Hematopoietic multipotent progenitor cell treated with erythropoietin and hydrocortisone succinate and interleukin-3 and kit ligand, for 17 days (in vitro differentiated cells): ENCODE results near the gene ZER1.

Experiments used
- DNase-seq: peaks from one replicate; pipeline ENCODE4 v3.0.0-alpha.2; 2015; ENCODE audit warnings: low spot score

ZER1 gene

DNA sequence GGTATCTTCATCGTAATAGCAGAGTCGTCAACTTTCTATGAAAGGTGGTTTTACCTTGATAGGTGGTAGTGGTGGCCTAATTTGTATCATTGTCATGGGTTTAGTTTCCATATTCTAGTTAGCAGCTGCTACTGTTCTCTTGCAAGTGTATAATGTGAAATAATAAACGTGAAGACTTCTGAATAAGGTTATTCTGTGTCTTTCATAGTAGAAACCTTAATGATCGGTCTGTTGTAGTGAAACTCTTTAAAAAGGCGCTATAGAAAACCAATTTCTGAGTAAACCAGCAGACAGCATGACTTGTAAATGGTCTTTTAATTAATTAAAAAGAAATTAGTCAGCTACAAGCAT lies 81.1 kb downstream of the ZER1 start:
- DNase-seq, result peak; percentile 17

- peak; percentile 24 for DNase-seq
Measured at GRCh38 chr9:128689820-128690683, 81.7 kb downstream of the ZER1 start.

DNA sequence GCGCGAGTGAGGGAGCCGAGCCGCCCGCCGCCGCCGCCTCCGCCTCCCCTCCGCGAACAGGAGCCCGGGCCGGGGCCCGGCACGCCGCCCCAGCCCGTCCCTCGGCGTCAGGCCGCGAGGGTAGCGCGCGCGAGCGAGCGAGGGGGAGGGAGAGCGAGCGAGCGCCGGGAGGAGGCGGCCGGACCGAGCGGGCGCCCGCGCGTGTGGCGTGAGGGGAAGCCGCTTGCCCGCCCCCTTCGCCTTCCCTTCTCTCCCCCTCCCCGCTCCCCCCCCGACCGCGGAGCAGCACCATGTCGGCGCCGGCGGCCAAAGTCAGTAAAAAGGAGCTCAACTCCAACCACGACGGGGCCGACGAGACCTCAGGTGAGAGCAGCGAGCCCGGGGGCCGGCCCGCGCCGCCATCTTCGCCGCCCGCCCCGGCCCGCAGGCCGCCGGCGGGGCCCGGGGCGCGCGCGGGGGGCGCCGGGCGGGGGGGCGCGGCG lies 82.4 kb downstream of the ZER1 start:
- DNase-seq, result no peak

DNA sequence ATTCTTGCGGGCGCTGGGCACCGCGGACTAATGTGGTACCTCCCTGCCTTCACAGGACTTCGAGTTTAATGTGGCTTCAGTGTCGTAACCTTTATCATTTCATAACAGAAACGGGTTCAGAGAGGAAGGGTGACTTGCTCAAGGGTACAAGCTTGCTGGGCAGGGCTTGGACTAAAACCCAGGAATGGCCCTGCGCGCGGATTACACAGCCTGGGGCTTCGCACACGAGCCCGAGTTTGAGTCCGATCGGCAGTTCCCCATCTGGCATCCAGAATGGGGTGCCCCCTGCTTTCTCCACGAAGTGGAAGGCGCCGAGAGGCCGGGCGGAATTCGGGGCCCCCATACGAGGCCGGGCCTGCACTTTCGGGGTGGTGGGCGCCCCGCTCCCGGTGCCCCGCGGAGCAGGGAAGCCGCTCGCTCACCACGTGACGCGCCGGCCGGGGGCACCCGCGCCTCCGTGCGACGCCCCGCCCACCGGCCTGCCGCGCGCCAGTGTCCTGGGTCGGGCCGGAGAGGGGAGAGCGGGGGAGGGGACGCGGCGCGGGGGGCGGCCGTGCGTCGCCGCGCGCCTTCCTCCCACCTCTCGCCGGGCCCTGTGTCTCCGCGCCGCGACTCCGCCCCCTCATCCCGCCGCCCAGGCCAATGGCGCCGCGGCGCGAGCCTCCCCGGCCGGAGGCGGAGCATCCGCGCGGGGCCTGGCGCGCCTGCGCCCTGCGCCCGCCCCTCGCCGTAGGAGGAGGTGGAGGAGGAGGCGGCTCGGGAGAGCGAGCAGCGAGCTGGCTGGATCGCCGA lies 83.0 kb downstream of the ZER1 start, which contains the start of gene SET:
Gene SET (plus strand): TSS at position 722 of the 792 bp plus-strand sequence. CDS start 361 bp downstream, outside the sequence.
- DNase-seq, result peak; percentile 93

DNA sequence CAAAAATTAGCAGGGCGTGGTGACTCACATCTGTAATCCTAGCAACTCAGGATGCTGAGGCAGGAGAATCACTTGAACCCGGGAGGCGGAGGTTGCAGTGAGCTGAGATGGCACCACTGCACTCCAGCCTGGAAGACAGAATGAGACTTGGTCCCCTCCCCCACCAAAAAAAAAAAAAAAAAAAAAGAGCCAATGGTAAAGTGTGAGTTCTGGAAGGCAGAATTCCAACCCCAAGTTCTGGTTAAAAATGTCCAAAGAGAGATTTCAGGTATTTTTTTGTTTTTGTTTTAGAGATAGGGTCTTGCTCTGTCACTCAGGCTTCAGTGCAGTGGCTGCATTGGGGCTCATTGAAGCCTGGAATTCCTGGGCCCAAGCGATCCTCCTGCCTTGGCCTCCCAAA lies 84.3 kb downstream of the ZER1 start:
- no peak for DNase-seq

DNA sequence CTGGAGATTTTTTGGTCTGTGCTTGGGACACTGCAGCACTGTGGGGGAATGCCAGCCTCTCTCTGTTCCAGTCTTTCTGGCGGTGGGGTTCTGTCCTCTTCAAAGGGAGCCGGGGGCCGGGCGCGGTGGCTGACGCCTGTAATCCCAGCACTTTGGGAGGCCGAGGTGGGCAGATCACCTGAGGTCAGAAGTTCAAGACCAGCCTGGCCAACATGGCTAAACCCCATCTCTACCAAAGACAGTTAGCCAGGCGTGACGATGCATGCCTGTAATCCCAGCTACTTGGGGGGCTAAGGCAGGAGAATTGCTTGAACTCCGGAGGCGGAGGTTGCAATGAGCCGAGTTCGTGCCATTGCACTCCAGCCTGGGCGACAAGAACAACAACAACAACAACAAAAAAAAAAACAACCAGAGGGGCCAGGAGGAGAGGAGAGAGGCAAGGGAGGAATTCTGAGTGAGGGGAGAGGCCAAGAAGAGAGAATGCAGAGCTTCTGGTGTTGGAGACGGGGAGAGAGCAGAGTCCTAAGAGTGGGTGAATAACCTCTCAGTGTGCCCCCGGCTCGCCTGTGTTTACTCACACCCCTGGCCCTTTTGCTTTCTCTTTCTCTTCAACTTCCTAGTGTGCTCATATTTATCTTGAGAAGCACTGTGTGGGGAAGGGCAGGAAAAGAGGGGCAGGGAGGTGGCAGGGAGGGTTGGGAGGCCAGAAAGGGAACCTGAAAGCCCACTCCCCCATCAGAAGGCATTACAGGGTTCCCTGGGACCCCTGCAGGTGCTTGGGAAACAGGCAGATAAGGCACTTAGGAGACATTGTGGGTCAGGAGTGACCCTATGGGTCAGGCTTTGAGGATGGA lies 85.9 kb downstream of the ZER1 start:
- peak; percentile 38 for DNase-seq

GRCh38 chr9:128684325-128685199 lies 87.2 kb downstream of the ZER1 start:
- no peak for DNase-seq

DNA sequence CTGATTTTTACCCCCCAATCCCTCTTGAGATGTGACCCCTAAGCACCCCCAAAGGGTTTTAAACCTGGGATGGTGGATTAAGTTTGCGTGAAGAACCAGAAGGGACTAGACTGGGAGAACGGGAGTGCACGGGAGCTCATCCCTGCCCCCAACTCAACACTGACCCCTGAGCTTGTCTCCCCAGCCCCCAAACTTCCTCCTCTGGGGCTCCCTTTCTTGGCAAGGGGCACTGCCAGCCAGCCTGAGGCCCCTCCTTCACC lies 87.7 kb downstream of the ZER1 start:
- no peak for DNase-seq

- no peak for DNase-seq
Measured at GRCh38 chr9:128683340-128684064, 88.2 kb downstream of the ZER1 start.
